A549 (cell line): Measurements from ENCODE around the gene XIST. TPM values are rescaled to one million over a fixed set of nuclear protein-coding genes. Genes with fewer than 3 reads are reported as not detected.

ENCODE experiments used
- ATAC-seq, 2 experiments: fragments of 200-7000 bp in 1 of 2; fragments of >200 bp in 1 of 2; cut with Nextera tagmentation in 1 of 2; cut with Tn5 transposase in 1 of 2; 3 replicates each; pipeline versions ENCODE4 v1.8.0 to v1.9.1; 2018 to 2020; ENCODE audit warnings: mild to moderate bottlenecking in 1 of 2, moderate library complexity in 1 of 2
- CTCF ChIA-PET: fragments of 300-600 bp; sonication (Branson Sonifier 250); formaldehyde crosslinking; extraction: SDS; loops from one replicate; lab custom pipeline; 2021; ENCODE audit warnings: antibody characterized with exemption, inconsistent platforms; lab: Yijun Ruan, JAX
- POLR2A ChIA-PET: fragments of 350-600 bp; formaldehyde crosslinking; extraction: SDS; loops from one replicate; lab custom pipeline; 2021; ENCODE audit warnings: antibody characterized with exemption, inconsistent platforms; lab: Yijun Ruan, JAX
- DNase-seq, 2 experiments: peaks; one replicate each; pipeline versions ENCODE4 v3.0.0 to v3.0.0-alpha.2; 2011 to 2016; ENCODE audit warnings: low read depth in 1 of 2, low spot score in 1 of 2
- FAIRE-seq: peaks from 2 replicates; lab custom pipeline; 2011; peaks lifted over from hg19 to GRCh38; lab: Jason Lieb, UNC
- H3K27ac ChIP-seq, 2 experiments: fragments of >200 bp; sonication (Bioruptor Twin); formaldehyde crosslinking; 3 replicates each; pipeline ENCODE4 v1.5.1; 2016 to 2017
- H3K4me1 ChIP-seq: fragments of >200 bp; sonication (Bioruptor Twin); formaldehyde crosslinking; 3 replicates; pipeline ENCODE4 v1.6.1; 2016
- H3K4me2 ChIP-seq: fragments of >200 bp; sonication (Bioruptor Twin); formaldehyde crosslinking; 3 replicates; pipeline ENCODE4 v1.6.1; 2016
- H3K4me3 ChIP-seq: fragments of >200 bp; sonication (Bioruptor Twin); formaldehyde crosslinking; 3 replicates; pipeline ENCODE4 v1.5.1; 2016
- H3K9me3 ChIP-seq: fragments of >200 bp; sonication (Bioruptor Twin); formaldehyde crosslinking; 3 replicates; pipeline ENCODE4 v1.6.1; 2016
- CHD4 ChIP-seq: fragments of 200-600 bp; sonication (generic); IDR thresholded peaks from 2 replicates; pipeline ENCODE4 v1.6.1; 2016; ENCODE audit warnings: antibody characterized with exemption, mild to moderate bottlenecking, borderline replicate concordance
- EHF ChIP-seq: fragments of 250-450 bp; sonication (Bioruptor Pico); IDR thresholded peaks from 2 replicates; pipeline ENCODE4 v1.5.0; 2020; ENCODE audit warnings: mild to moderate bottlenecking
- EHMT2 ChIP-seq: fragments of 200-600 bp; sonication (generic); IDR thresholded peaks from 2 replicates; pipeline ENCODE4 v1.6.1; 2016; ENCODE audit warnings: antibody characterized with exemption, low read depth, mild to moderate bottlenecking, moderate library complexity
- ESRRA ChIP-seq: fragments of 150-350 bp; IDR thresholded peaks from 2 replicates; pipeline ENCODE4 v1.6.1; 2014; ENCODE audit warnings: mild to moderate bottlenecking, low read length, borderline replicate concordance
- FOSB ChIP-seq: fragments of 250-450 bp; sonication (Bioruptor Pico); IDR thresholded peaks from 2 replicates; pipeline ENCODE4 v1.5.0; 2020; ENCODE audit warnings: mild to moderate bottlenecking, moderate library complexity
- FOSL2 ChIP-seq, 2 experiments: fragments of 450-650 bp in 1 of 2; fragments of >200 bp in 1 of 2; sonication (Bioruptor Twin) in 1 of 2; formaldehyde crosslinking; IDR thresholded peaks; 2 replicates each; pipeline versions ENCODE4 v1.5.0 to v1.6.1; 2016 to 2020; ENCODE audit warnings: mild to moderate bottlenecking in 1 of 2, moderate library complexity in 1 of 2
- GATA3 ChIP-seq: IDR thresholded peaks from 2 replicates; pipeline ENCODE4 v1.6.1; 2012; ENCODE audit warnings: borderline replicate concordance
- HEYL ChIP-seq: fragments of 250-450 bp; sonication (Bioruptor Pico); IDR thresholded peaks from 2 replicates; pipeline ENCODE4 v1.8.0; 2021; ENCODE audit warnings: mild to moderate bottlenecking, moderate library complexity
- HOXB13 ChIP-seq: fragments of 250-450 bp; sonication (Bioruptor Pico); IDR thresholded peaks from 2 replicates; pipeline ENCODE4 v1.5.0; 2020; ENCODE audit warnings: low read depth, mild to moderate bottlenecking, moderate library complexity
- HOXB5 ChIP-seq: fragments of 250-450 bp; sonication (Bioruptor Pico); IDR thresholded peaks from 2 replicates; pipeline ENCODE4 v1.5.0; 2020; ENCODE audit warnings: mild to moderate bottlenecking, moderate library complexity
- JUNB ChIP-seq: fragments of >200 bp; sonication (Bioruptor Twin); formaldehyde crosslinking; IDR thresholded peaks from 2 replicates; pipeline ENCODE4 v1.6.1; 2016
- KDM5A ChIP-seq: fragments of 200-600 bp; sonication (generic); IDR thresholded peaks from 2 replicates; pipeline ENCODE4 v1.6.1; 2016; ENCODE audit warnings: antibody characterized with exemption, mild to moderate bottlenecking
- NFE2L2 ChIP-seq: fragments of 150-350 bp; conservative IDR thresholded peaks from 2 replicates; pipeline ENCODE4 v1.6.1; 2014; ENCODE audit warnings: low read length
- NR3C1 ChIP-seq: fragments of >200 bp; sonication (Bioruptor Twin); formaldehyde crosslinking; IDR thresholded peaks from 3 replicates; pipeline ENCODE4 v1.6.1; 2017
- POLR2A ChIP-seq: IDR thresholded peaks from 2 replicates; pipeline ENCODE4 v1.6.1; 2012; ENCODE audit warnings: mild to moderate bottlenecking, low read length
- POLR2AphosphoS2 ChIP-seq: conservative IDR thresholded peaks from 2 replicates; pipeline ENCODE4 v1.6.1; 2012; ENCODE audit warnings: low read length, improper control_type of control experiment, inconsistent platforms
- RARB ChIP-seq: fragments of 250-450 bp; sonication (Bioruptor Pico); IDR thresholded peaks from 2 replicates; pipeline ENCODE4 v1.8.0; 2021; ENCODE audit warnings: mild to moderate bottlenecking, moderate library complexity
- RFX5 ChIP-seq: fragments of 450-650 bp; IDR thresholded peaks from 2 replicates; pipeline ENCODE4 v1.7.1; 2014; ENCODE audit warnings: antibody characterized with exemption, mild to moderate bottlenecking, moderate library complexity
- SMC3 ChIP-seq: fragments of >200 bp; sonication (Bioruptor Twin); formaldehyde crosslinking; IDR thresholded peaks from 3 replicates; pipeline ENCODE4 v1.6.1; 2018; ENCODE audit warnings: inconsistent platforms
- SREBF2 ChIP-seq: fragments of 450-650 bp; IDR thresholded peaks from 2 replicates; pipeline ENCODE4 v1.6.1; 2014; ENCODE audit warnings: mild to moderate bottlenecking, moderate library complexity
- TFCP2L1 ChIP-seq: fragments of 250-450 bp; sonication (Bioruptor Pico); IDR thresholded peaks from 2 replicates; pipeline ENCODE4 v1.5.0; 2021; ENCODE audit warnings: mild to moderate bottlenecking
- ZC3H11A ChIP-seq: fragments of 450-650 bp; IDR thresholded peaks from 2 replicates; pipeline ENCODE4 v1.6.1; 2014; ENCODE audit warnings: antibody characterized with exemption, mild to moderate bottlenecking
- ZFP36 ChIP-seq: fragments of 450-650 bp; IDR thresholded peaks from 2 replicates; pipeline ENCODE4 v1.6.1; 2014; ENCODE audit warnings: borderline replicate concordance; ENCODE audit not compliant: partially characterized antibody
- ZNF302 ChIP-seq: fragments of 250-450 bp; sonication (Bioruptor Pico); IDR thresholded peaks from 2 replicates; pipeline ENCODE4 v1.9.0; 2021; ENCODE audit warnings: inconsistent platforms, mild to moderate bottlenecking, moderate library complexity
- WGBS: methylation state at CpG from one replicate; pipeline ENCODE4 v1.1.6; 2017; ENCODE audit errors: missing lambda C conversion rate; 5-methylcytosine and 5-hydroxymethylcytosine counted together
- polyA plus RNA-seq, 4 experiments: library from polyadenylated mRNA; depleted of rRNA in 3 of 4; stranded (reverse); fragments of >200 nt; fragmentation: RNase III in 1 of 4; extraction: RNeasy Plus Mini Kit Qiagen cat#74134 plus additional on column Dnase treatment in 1 of 4; gene quantifications; 2 replicates in 3 of 4; 3 replicates in 1 of 4; pipeline ENCODE4 v1.2.3, GENCODE V29; 2011 to 2017
- TF ChIP-seq, protein P1 (sequence below): fragments of 250-450 bp; sonication (Bioruptor Pico); IDR thresholded peaks from 2 replicates; pipeline ENCODE4 v1.5.0; 2021; ENCODE audit warnings: mild to moderate bottlenecking, moderate library complexity, borderline replicate concordance
- TF ChIP-seq, protein P2 (sequence below): fragments of 250-450 bp; sonication (Bioruptor Pico); IDR thresholded peaks from 2 replicates; pipeline ENCODE4 v1.5.0; 2020; ENCODE audit warnings: low read depth, mild to moderate bottlenecking, moderate library complexity

XIST gene
- polyA plus RNA-seq, 2 of the 4 experiments (the other 2 are of a cell fraction) = 0.19 TPM; not detected in 1

DNA sequence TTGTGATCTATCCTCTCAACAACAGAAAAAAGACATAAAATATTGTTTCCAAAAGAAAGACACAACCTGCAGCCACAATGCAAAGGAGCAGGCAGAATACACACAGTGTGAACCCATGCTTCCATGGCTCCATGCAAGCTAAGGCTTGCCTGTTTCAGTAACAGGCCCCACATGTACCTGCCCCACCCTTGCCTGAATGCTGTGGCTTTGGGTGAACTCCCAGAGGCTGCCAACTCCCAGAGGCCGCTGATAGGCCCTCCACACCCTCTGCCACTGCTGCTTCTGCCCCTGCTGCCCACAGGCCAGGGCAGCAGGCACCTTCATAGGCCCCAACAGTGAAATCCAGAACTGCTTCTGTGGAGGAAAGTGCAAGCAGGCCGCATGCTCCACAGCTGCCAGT lies 24.4 kb upstream of the XIST start:
- ATAC-seq (no peak), DNase-seq (no peak), FAIRE-seq (no peak)
- Histone ChIP-seq H3K4me1 (no peaks in the 10 kb centered on the region), H3K4me2 (no peak overlapping the region), H3K9me3 (peaks cover 7% of the 10 kb centered on the region; the same call in 2 of the 3 replicates), H3K27ac (no peak overlapping the region), H3K4me3 (no peak overlapping the region)
- POLR2A ChIA-PET = no interaction called here
- CTCF ChIA-PET = interaction anchor here (1.1 kb wide), 1 partner anchor 39 kb away, joined by 3 read pairs; no protein-coding TSS in a partner anchor
- TF ChIP-seq HOXB13 (CRISPR knock-in tag) (no peak), JUNB (no peak), NFE2L2 (no peak), ESRRA (no peak), ZNF302 (no peak), KDM5A (no peak), FOSL2 (IDR thresholded peaks at IDR 0.05) (no peak), FOSL2 (CRISPR knock-in tag; IDR thresholded peaks at IDR 0.05) (no peak), SMC3 (no peak), TFCP2L1 (CRISPR knock-in tag) (no peak), SREBF2 (no peak), HOXB5 (no peak), POLR2AphosphoS2 (no peak), ZFP36 (no peak), ZC3H11A (no peak), NR3C1 (no peak)
- TF ChIP-seq, protein P1, sequence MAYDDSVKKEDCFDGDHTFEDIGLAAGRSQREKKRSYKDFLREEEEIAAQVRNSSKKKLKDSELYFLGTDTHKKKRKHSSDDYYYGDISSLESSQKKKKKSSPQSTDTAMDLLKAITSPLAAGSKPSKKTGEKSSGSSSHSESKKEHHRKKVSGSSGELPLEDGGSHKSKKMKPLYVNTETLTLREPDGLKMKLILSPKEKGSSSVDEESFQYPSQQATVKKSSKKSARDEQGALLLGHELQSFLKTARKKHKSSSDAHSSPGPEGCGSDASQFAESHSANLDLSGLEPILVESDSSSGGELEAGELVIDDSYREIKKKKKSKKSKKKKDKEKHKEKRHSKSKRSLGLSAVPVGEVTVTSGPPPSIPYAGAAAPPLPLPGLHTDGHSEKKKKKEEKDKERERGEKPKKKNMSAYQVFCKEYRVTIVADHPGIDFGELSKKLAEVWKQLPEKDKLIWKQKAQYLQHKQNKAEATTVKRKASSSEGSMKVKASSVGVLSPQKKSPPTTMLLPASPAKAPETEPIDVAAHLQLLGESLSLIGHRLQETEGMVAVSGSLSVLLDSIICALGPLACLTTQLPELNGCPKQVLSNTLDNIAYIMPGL (CRISPR knock-in tag) = no peak
- 100% methylated on average over 1 of the region's 2 CpGs for WGBS

DNA sequence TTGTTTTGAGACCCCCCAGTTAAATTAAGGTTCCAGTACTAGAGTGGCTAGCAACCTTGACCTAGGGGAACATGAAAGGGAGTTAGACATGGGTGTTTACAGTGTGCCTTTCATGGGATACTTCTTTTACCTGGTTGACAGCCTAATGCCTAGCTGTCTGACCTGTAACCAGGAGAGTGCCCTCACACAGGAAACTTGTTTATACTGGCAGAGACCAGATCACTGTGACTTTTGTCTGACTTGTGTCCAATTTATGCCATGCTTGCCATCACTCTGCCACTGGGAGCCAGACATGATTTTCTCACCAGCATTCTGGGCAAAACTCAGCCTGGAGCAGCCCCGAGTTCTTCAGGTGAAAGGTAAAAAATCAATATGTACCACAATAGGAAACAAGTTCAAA lies 16.4 kb upstream of the XIST start:
- CTCF ChIA-PET = interaction anchor here (1.1 kb wide), 1 partner anchor 259 kb away, joined by 4 read pairs; no protein-coding TSS in a partner anchor
- Histone ChIP-seq H3K27ac (no peak overlapping the region), H3K4me3 (no peak overlapping the region), H3K4me2 (no peak overlapping the region), H3K4me1 (no peaks in the 10 kb centered on the region)
- 25% methylated on average over 1 of the region's 1 CpG for WGBS
- DNase-seq = no peak
- POLR2A ChIA-PET = no interaction called here
- FAIRE-seq = no peak
- TF ChIP-seq CHD4 (no peak), FOSB (no peak), NFE2L2 (no peak), HEYL (CRISPR knock-in tag) (no peak), TFCP2L1 (CRISPR knock-in tag) (no peak), RFX5 (no peak), POLR2A (no peak), FOSL2 (IDR thresholded peaks at IDR 0.05) (no peak), FOSL2 (CRISPR knock-in tag; IDR thresholded peaks at IDR 0.05) (no peak)
- TF ChIP-seq, all 56 proteins: peak for 0
- ATAC-seq = no peak
- H3K9me3 ChIP-seq = no peaks in the 10 kb centered on the region

DNA sequence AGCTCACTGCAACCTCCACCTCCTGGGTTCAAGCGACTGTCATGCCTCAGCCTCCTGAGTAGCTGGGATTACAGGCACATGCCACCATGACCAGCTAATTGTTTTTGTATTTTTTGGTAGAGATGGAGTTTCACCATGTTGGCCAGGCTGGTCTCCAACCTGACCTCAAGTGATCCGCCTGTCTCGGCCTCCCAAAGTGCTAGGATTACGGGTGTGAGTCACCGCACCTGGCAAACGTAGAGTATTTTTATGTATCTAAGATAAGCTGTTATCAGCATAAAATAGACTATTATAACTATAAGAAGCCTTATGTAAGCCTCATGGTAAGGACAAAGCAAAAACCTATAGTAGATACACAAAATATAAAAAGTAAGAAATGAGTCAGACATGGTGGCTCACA lies 14.6 kb upstream of the XIST start:
- Histone ChIP-seq H3K4me3 (no peak overlapping the region), H3K4me1 (no peaks in the 10 kb centered on the region), H3K4me2 (no peak overlapping the region), H3K27ac (no peak overlapping the region), H3K9me3 (no peaks in the 10 kb centered on the region)
- DNase-seq = no peak
- whole genome bisulfite sequencing = 63% methylated on average over 6 of the region's 6 CpGs
- ChIA-PET POLR2A (no interaction called here), CTCF (interaction anchor here (1.2 kb wide), 1 partner anchor 149 kb away, joined by 3 read pairs; no protein-coding TSS in a partner anchor)
- no peak for ATAC-seq
- TF ChIP-seq, protein P2, sequence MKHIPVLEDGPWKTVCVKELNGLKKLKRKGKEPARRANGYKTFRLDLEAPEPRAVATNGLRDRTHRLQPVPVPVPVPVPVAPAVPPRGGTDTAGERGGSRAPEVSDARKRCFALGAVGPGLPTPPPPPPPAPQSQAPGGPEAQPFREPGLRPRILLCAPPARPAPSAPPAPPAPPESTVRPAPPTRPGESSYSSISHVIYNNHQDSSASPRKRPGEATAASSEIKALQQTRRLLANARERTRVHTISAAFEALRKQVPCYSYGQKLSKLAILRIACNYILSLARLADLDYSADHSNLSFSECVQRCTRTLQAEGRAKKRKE = no peak
- TF ChIP-seq NFE2L2 (no peak), EHMT2 (no peak), RFX5 (no peak), GATA3 (no peak), ZFP36 (no peak), EHF (no peak), RARB (CRISPR knock-in tag) (no peak), HOXB5 (no peak)
- no peak for FAIRE-seq
